ENCODE results near the gene SAMD4A. TPM values are rescaled to one million over a fixed set of nuclear protein-coding genes. Genes with fewer than 3 reads are reported as not detected.

The SAMD4A gene
- total RNA-seq, 4 donors from 2014 or later, result 15.3 to 40.2 (median 22.3) TPM

DNA sequence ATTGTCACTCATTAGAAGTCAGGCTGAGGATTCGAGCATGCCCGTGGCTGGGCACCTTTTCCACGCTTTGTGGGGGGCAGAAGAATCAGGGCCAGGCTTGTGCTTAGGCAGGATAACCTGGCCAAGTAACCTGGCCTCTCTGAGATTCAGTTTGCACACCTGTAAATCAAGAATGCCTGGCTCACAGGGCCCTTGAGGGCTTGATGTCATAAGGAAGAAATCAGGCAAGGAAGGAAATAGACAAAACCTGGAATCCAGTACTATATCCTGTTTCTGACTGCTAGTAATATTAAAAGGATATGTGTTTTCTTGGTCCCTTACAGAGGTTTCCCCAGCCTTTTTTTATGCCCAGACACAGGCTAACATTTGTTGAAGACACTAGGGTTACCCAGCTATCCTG is 91.9 kb downstream of the SAMD4A start:
- Histone ChIP-seq H3K9me3 (no peaks in the 10 kb centered on the region), H3K4me1 (peaks cover 0 to 10% (median 5%) of the 10 kb centered on the region in 4 donors), H3K36me3 (no peaks in the 10 kb centered on the region), H3K27ac (no peak overlapping the region), H3K27me3 (no peaks in the 10 kb centered on the region), H3K4me3 (no peak overlapping the region)
- intact Hi-C loops (cut with DNase I; ENCODE audit: low total_unique reads), result no loop called here
- TF ChIP-seq POLR2A (IDR thresholded peaks at IDR 0.05) (no peak), EP300 (IDR thresholded peaks at IDR 0.05; ENCODE audit: low read depth) (no peak), CTCF (IDR thresholded peaks at IDR 0.05) (no peak), POLR2AphosphoS5 (IDR thresholded peaks at IDR 0.05) (no peak)
- in situ Hi-C loops (cut with MboI; ENCODE audit: low pct_ligation_motif_present in 1 of 4, low pct_unique_long_range_greater_than_20kb in 1 of 4, low sequenced_read_pairs in 3 of 4), result no loop called here
- 88% methylated on average over 3 of the region's 3 CpGs; no CpG with 5 or more reads in 1 of the 2 donors for WGBS, 2 donors (ENCODE audit: low coverage in 1 of 2)
- no peak for DNase-seq

GRCh38 chr14:54659365-54659764 is 92.4 kb downstream of the SAMD4A start:
- 75 to 79% methylated on average over 6 of the region's 6 CpGs for WGBS, 2 donors (ENCODE audit: low coverage in 1 of 2)
- Histone ChIP-seq H3K27ac (no peak overlapping the region), H3K4me1 (peaks cover 0 to 5% (median 2%) of the 10 kb centered on the region in 4 donors), H3K9me3 (no peaks in the 10 kb centered on the region), H3K36me3 (no peaks in the 10 kb centered on the region), H3K27me3 (no peaks in the 10 kb centered on the region), H3K4me3 (no peak overlapping the region)
- in situ Hi-C loops (cut with MboI; ENCODE audit: low pct_ligation_motif_present in 1 of 4, low pct_unique_long_range_greater_than_20kb in 1 of 4, low sequenced_read_pairs in 3 of 4), result no loop called here
- TF ChIP-seq CTCF (IDR thresholded peaks at IDR 0.05), result no peak
- no peak for TF ChIP-seq EP300 (IDR thresholded peaks at IDR 0.05; ENCODE audit: low read depth)
- TF ChIP-seq POLR2A (IDR thresholded peaks at IDR 0.05), result no peak
- no peak for TF ChIP-seq POLR2AphosphoS5 (IDR thresholded peaks at IDR 0.05)
- no peak for DNase-seq
- intact Hi-C loops (cut with DNase I; ENCODE audit: low total_unique reads), result no loop called here

- in situ Hi-C loops (cut with MboI; ENCODE audit: low pct_ligation_motif_present in 1 of 4, low pct_unique_long_range_greater_than_20kb in 1 of 4, low sequenced_read_pairs in 3 of 4), result no loop called here
- Histone ChIP-seq H3K27ac (no peak overlapping the region), H3K4me3 (no peak overlapping the region), H3K9me3 (no peaks in the 10 kb centered on the region), H3K27me3 (no peaks in the 10 kb centered on the region), H3K36me3 (no peaks in the 10 kb centered on the region), H3K4me1 (peaks cover 0 to 6% (median 0%) of the 10 kb centered on the region in 4 donors)
- no peak for DNase-seq
- WGBS, 2 donors (ENCODE audit: low coverage in 1 of 2), result 87 to 96% methylated on average over 3 to 4 of the region's 4 CpGs
- TF ChIP-seq POLR2AphosphoS5 (IDR thresholded peaks at IDR 0.05), result no peak
- TF ChIP-seq EP300 (IDR thresholded peaks at IDR 0.05; ENCODE audit: low read depth), result no peak
- intact Hi-C loops (cut with DNase I; ENCODE audit: low total_unique reads), result no loop called here
Observed at GRCh38 chr14:54660604-54661111, 93.7 kb downstream of the SAMD4A start.

- Histone ChIP-seq H3K4me1 (peaks cover 0 to 6% (median 0%) of the 10 kb centered on the region in 4 donors), H3K4me3 (no peak overlapping the region), H3K27me3 (no peaks in the 10 kb centered on the region), H3K27ac (no peak overlapping the region), H3K36me3 (no peaks in the 10 kb centered on the region), H3K9me3 (no peaks in the 10 kb centered on the region)
- DNase-seq, result no peak
- in situ Hi-C loops (cut with MboI; ENCODE audit: low pct_ligation_motif_present in 1 of 4, low pct_unique_long_range_greater_than_20kb in 1 of 4, low sequenced_read_pairs in 3 of 4), result no loop called here
- TF ChIP-seq POLR2A (IDR thresholded peaks at IDR 0.05) (no peak), CTCF (IDR thresholded peaks at IDR 0.05) (no peak)
- intact Hi-C loops (cut with DNase I; ENCODE audit: low total_unique reads), result no loop called here
- WGBS, 2 donors (ENCODE audit: low coverage in 1 of 2), result 78 to 84% methylated on average over 2 to 7 of the region's 7 CpGs
Observed at GRCh38 chr14:54662491-54663133, 95.7 kb downstream of the SAMD4A start.

All from transverse colon (tissue), 4 donors.